ENCODE results near the gene KCNQ1. TPM values are rescaled to one million over a fixed set of nuclear protein-coding genes. Genes with fewer than 3 reads are reported as not detected.

Gene KCNQ1
- total and polyA plus RNA-seq, 2 donors (not counting 1 experiment from before 2014, with no cell fraction given), result not detected

DNA sequence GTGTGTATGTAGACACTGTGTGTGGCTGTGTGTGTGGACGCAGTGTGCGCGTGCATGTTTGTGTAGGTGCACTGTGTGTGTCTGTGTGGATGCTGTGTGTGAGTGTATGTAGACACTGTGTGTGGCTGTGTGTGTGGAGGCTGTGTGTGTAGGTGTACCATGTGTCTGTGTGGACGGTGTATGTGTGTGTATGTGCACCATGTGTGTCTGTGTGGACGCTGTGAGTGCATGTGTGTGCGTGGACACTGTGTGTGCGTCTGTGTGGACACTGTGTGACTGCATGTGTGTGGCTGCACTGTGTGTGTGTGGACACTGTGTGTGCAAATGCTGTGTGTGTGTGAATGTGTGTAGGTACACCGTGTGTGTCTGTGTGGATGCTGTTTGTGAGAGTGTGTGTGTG is 10.8 kb upstream of the KCNQ1 start:
- H3K36me3 ChIP-seq (ENCODE audit: control insufficient read depth, insufficient read depth, low read length), result no peaks in the 10 kb centered on the region

DNA sequence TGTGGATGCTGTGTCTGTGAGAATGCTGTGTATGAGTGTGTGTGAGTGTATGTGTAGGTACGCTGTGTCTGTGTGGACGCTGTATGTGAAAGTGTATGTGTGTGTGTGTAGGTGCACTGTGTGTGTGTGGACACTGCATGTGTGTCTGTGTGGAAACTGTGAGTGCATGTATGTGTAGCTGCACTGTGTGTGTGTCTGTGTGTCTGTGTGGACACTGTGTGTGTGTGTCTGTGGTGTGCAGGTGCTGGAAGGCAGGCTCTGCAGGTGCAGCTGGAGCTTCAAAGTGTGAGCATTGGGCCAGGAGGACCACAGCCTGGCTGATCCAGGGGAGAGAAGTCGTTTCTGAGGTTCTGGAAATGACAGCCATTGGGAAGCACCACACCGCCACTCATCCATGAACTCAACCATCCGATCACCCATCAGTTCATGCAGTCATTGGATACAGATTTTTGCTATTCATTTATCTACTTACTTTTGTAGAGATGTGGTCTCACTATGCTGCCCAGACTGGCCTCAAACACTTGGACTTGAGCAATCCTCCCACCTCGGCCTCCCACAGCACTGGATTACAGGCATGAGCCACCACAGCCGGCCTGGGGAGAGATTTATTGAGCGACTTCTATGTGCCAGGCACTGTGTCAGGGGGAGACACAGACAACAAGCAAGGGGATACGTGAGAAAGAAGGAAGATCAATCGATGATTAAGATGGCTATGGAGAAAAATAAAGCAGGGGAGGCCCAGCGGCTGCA is 10.1 kb upstream of the KCNQ1 start:
- TF ChIP-seq, protein P1, sequence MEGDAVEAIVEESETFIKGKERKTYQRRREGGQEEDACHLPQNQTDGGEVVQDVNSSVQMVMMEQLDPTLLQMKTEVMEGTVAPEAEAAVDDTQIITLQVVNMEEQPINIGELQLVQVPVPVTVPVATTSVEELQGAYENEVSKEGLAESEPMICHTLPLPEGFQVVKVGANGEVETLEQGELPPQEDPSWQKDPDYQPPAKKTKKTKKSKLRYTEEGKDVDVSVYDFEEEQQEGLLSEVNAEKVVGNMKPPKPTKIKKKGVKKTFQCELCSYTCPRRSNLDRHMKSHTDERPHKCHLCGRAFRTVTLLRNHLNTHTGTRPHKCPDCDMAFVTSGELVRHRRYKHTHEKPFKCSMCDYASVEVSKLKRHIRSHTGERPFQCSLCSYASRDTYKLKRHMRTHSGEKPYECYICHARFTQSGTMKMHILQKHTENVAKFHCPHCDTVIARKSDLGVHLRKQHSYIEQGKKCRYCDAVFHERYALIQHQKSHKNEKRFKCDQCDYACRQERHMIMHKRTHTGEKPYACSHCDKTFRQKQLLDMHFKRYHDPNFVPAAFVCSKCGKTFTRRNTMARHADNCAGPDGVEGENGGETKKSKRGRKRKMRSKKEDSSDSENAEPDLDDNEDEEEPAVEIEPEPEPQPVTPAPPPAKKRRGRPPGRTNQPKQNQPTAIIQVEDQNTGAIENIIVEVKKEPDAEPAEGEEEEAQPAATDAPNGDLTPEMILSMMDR (conservative IDR thresholded peaks at IDR 0.05 in 1 of 2, IDR thresholded peaks at IDR 0.05 in 1 of 2; ENCODE audit: low read depth in 1 of 2, low read length in 2 of 2), result no peak
- TF ChIP-seq EZH2 (IDR thresholded peaks at IDR 0.05; ENCODE audit: low read length, missing control alignments), result no peak
- no peak overlapping the region for H3K9ac ChIP-seq (ENCODE audit: insufficient read depth, low read length)
- no peak overlapping the region for H3K4me3 ChIP-seq (replicated peaks in 1 of 4; ENCODE audit: control extremely low read depth in 1 of 4, insufficient read depth in 1 of 4, low read depth in 3 of 4, low read length in 4 of 4)
- H3K79me2 ChIP-seq (ENCODE audit: control insufficient read depth, insufficient read depth, low read length), result no peaks in the 10 kb centered on the region
- no peaks in the 10 kb centered on the region for H3K9me3 ChIP-seq (ENCODE audit: control insufficient read depth, insufficient read depth, low read depth, low read length)
- H4K20me1 ChIP-seq (ENCODE audit: control insufficient read depth, extremely low read depth, insufficient read depth, low read length), result no peaks in the 10 kb centered on the region
- no peaks in the 10 kb centered on the region for H3K4me1 ChIP-seq (ENCODE audit: control insufficient read depth, extremely low read depth, insufficient read depth, low read length)
- no peak for DNase-seq (ENCODE audit: low read depth in 2 of 2)
- H3K36me3 ChIP-seq (ENCODE audit: control insufficient read depth, insufficient read depth, low read length), result no peaks in the 10 kb centered on the region
- no peak overlapping the region for H3K27ac ChIP-seq (ENCODE audit: insufficient read depth, low read length)
- no peak overlapping the region for H2AFZ ChIP-seq (ENCODE audit: low read length)
- no peaks in the 10 kb centered on the region for H3K27me3 ChIP-seq (ENCODE audit: control insufficient read depth, insufficient read depth, low read length)
- H3K4me2 ChIP-seq (ENCODE audit: extremely low read depth, insufficient read depth, low read length), result no peak overlapping the region

More for the DNA sequence above, 10.8 kb upstream of the KCNQ1 start:
- no peak overlapping the region for H2AFZ ChIP-seq (ENCODE audit: low read length)
- no peaks in the 10 kb centered on the region for H3K4me1 ChIP-seq (ENCODE audit: control insufficient read depth, extremely low read depth, insufficient read depth, low read length)
- no peak overlapping the region for H3K27ac ChIP-seq (ENCODE audit: insufficient read depth, low read length)
- no peaks in the 10 kb centered on the region for H4K20me1 ChIP-seq (ENCODE audit: control insufficient read depth, extremely low read depth, insufficient read depth, low read length)
- no peak overlapping the region for H3K4me3 ChIP-seq (replicated peaks in 1 of 4; ENCODE audit: control extremely low read depth in 1 of 4, insufficient read depth in 1 of 4, low read depth in 3 of 4, low read length in 4 of 4)
- no peak overlapping the region for H3K4me2 ChIP-seq (ENCODE audit: extremely low read depth, insufficient read depth, low read length)
- no peaks in the 10 kb centered on the region for H3K79me2 ChIP-seq (ENCODE audit: control insufficient read depth, insufficient read depth, low read length)
- H3K9ac ChIP-seq (ENCODE audit: insufficient read depth, low read length), result no peak overlapping the region
- TF ChIP-seq, protein P1 (conservative IDR thresholded peaks at IDR 0.05 in 1 of 2, IDR thresholded peaks at IDR 0.05 in 1 of 2; ENCODE audit: low read depth in 1 of 2, low read length in 2 of 2), result no peak
- TF ChIP-seq EZH2 (IDR thresholded peaks at IDR 0.05; ENCODE audit: low read length, missing control alignments), result no peak
- no peak for DNase-seq (ENCODE audit: low read depth in 2 of 2)
- no peaks in the 10 kb centered on the region for H3K27me3 ChIP-seq (ENCODE audit: control insufficient read depth, insufficient read depth, low read length)
- H3K9me3 ChIP-seq (ENCODE audit: control insufficient read depth, insufficient read depth, low read depth, low read length), result no peaks in the 10 kb centered on the region

DNA sequence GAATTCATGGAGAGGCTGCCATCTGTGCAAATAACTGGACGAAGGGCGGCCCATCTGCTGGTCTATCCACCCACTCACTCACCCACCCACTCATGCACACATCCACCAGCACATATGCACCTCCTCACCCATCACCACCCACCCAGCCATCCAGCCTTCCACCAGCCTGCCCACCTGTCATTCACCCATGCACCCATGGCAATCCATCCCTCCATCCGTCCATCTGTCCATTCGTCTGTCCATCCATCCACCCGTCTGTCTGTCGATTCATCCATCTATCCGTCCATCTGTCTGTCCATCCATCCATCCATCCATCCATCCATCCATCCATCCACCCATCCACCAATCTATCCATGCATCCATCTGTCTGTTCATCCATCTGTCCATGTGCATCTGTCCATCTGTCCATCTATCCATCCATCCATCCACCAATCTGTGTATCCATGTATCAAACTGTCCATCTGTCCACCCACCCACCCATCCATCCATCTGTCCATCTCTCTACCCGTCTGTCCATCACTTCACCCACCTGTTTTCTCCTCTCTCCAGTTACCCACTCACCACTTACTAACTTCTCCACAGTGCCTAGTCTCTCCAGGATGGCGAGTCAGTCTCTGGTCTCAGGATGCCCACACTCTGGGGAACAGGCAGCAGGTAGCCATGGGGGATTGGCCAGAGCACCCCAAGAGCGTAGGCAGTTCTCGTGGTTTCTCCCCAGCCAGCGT is 9.4 kb upstream of the KCNQ1 start:
- Histone ChIP-seq H3K4me1 (ENCODE audit: control insufficient read depth, extremely low read depth, insufficient read depth, low read length) (no peaks in the 10 kb centered on the region), H3K36me3 (ENCODE audit: control insufficient read depth, insufficient read depth, low read length) (no peaks in the 10 kb centered on the region), H3K27me3 (ENCODE audit: control insufficient read depth, insufficient read depth, low read length) (no peaks in the 10 kb centered on the region), H3K4me2 (ENCODE audit: extremely low read depth, insufficient read depth, low read length) (no peak overlapping the region), H3K9ac (ENCODE audit: insufficient read depth, low read length) (no peak overlapping the region), H3K27ac (ENCODE audit: insufficient read depth, low read length) (no peak overlapping the region), H3K9me3 (ENCODE audit: control insufficient read depth, insufficient read depth, low read depth, low read length) (no peaks in the 10 kb centered on the region), H2AFZ (ENCODE audit: low read length) (no peak overlapping the region), H4K20me1 (ENCODE audit: control insufficient read depth, extremely low read depth, insufficient read depth, low read length) (no peaks in the 10 kb centered on the region), H3K79me2 (ENCODE audit: control insufficient read depth, insufficient read depth, low read length) (no peaks in the 10 kb centered on the region), H3K4me3 (replicated peaks in 1 of 4; ENCODE audit: control extremely low read depth in 1 of 4, insufficient read depth in 1 of 4, low read depth in 3 of 4, low read length in 4 of 4) (no peak overlapping the region)
- DNase-seq (ENCODE audit: low read depth in 2 of 2), result no peak
- no peak for TF ChIP-seq EZH2 (IDR thresholded peaks at IDR 0.05; ENCODE audit: low read length, missing control alignments)
- TF ChIP-seq, protein P1 (conservative IDR thresholded peaks at IDR 0.05 in 1 of 2, IDR thresholded peaks at IDR 0.05 in 1 of 2; ENCODE audit: low read depth in 1 of 2, low read length in 2 of 2), result no peak

All from fibroblast of lung (primary cell).